CD4-positive, alpha-beta T cell treated with Interleukin-17A for 1 hour (primary cell): ENCODE results near the gene ST6GALNAC3.

ENCODE experiments used
- DNase-seq: peaks from one replicate; pipeline ENCODE4 v3.0.0-alpha.2; 2020

The ST6GALNAC3 gene

DNA sequence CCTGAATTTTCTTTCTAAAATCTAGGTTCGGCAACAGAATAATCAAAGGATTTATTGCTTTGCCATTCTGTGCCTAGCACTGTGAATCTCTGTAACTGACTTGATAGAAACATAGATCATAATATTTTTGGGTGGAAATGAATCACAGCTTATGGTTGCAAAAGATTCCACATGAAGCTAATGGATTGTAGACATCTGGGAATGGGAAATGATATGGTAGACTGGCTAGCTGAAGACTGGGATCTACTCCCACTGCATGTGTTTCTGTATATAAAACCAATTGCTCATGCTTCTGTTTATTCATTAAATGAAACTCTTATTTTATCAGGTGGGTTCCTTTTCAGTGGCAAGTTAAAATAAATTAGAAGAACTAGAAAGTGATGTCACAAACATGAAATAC is 395.6 kb downstream of the ST6GALNAC3 start:
- no peak for DNase-seq

DNA sequence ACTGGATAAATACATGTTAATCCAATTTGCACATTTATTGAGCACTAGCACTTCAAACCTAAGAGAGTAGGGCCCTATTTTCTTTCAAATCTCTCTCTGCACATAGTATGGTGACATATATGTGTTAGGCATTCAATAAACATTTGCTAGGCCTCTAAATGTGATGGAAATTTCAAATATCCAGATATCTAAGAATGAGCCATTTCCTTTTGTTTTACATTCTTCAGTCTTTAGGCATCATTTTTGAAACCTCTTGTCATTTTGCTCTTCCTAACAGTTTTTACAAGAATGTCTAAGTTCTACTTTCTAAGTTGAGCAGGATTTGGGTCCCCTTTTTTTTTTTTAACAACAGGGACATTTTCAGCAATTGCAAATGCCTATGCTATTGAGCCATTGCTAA is 397.0 kb downstream of the ST6GALNAC3 start:
- DNase-seq: no peak

DNA sequence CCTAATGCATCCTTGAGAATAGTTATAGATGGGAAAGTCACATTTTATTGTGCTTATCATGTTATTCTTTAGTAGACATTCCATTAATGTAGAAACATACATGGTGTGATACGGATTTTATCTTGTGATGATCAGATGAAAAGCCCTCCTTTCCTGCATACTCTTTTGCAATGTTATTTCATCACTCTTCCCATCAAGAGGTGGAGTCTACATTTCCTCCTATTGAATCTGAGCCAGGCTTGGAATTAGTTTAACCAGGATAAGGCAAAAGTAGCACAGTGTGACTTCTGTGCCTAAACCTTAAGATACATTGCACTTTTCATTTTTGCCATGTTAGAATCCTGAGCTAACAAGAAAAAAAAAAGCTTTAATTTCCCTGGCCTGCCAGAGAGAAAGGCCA is 399.0 kb downstream of the ST6GALNAC3 start:
- DNase-seq: no peak

DNA sequence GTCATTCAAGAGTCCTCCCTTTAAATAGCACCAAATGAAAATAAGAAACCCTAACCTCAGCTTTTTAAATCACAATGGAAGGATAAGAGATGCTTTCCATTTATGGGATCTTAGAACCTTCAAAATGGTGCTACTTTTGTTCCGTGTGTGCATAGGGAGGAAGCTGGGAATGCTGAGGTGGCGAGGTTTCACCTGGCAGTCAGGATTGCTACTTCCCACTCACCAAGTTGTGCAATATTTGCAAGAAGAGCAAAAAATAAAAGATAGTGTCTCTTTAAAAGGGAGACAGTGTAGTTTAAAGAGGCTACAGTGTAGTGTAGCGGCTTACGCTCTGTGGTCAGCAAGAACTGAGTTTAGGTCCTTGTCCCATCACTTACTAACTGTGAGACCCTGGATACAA is 400.4 kb downstream of the ST6GALNAC3 start:
- DNase-seq: no peak

DNA sequence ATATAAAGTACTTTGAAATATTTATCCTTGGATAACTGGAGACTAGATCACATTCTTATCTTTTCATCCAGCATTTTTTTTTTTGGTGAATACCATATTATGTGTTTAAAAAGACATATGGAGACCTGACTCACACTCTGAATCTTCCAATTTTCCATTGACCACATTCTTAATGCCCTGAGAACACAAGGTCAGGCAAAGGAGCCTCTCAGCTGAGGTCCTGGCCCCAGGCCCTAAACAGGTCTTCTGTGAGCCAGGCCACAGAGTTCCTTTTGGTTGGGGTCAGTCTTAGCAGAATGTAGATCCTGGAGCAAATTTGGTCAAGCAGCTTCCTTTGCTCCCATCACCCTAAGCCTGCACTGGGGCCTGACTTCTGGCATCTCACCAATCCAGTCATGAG is 402.6 kb downstream of the ST6GALNAC3 start:
- no peak for DNase-seq

DNA sequence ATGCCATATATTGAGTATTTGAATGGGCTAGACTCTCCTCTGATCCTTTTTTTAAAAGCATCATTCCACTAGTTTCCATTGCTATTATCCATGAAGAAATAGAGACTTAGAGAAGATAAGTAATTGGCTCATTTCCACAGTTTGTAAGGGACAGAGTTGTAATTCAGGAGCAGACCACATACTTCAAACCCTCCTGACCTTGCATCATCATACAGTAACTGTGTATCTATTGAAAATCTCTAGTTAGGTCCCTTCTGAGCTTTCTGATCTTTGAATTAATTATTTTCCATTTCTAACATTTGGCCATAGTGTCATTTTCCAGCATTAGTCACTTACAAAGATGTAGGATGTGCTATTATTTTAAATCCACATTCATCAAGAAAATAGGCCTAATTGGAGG is 406.3 kb downstream of the ST6GALNAC3 start:
- no peak for DNase-seq

DNA sequence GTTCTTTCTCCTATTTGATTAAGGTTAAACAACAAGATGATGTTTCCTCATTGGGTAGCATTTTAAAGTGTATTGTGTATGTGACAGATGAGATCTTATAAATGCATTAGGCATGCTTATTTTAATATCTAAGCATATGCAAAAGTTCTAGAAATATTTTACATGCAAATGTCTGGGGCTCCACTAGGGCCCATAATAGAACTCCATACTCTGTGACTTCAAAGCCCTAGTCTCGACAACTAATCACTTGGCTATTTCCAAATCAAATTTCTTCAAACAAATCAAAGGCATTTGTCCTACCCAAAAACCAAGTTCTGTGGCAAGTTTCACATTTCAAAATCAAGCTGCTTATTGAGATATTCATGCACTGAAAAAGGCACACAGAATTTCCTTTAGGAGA is 407.1 kb downstream of the ST6GALNAC3 start:
- DNase-seq: no peak

DNA sequence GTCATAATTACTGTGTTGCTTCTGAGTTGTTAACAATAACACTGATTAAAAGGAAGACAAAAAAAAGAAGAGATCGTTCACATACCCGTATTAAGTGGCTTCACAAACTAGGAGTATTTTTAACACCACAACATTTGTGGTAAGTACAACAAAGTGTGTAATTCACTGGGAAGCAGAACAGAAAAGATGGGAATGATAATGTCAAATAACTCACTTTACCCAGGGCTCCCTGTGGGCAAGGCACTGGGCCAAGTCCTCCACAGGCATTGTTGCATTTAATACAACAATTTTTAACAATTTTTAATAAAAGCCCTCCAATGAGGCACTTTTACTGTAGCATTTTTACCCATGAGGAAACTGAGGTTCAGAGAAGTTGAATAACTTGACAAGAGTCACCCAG is 407.7 kb downstream of the ST6GALNAC3 start:
- no peak for DNase-seq

DNA sequence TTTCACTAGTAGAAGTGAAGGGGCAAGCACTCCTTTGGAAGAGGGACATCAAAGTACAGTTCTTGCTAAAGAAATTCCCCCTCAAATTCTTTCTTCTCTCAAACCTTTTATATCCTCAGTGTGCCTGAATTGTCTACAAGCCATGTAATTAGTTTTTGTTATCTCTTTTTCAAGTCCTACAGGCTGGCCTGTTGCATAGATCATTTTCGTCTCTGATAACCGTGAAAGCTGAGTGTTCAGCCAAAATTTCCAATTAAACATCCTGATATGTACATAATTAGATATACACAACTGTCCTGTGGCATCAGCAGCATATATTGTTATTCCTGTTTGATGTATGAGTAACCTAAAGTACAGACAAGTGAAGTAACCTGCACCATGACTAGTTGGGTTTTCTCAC is 417.2 kb downstream of the ST6GALNAC3 start:
- no peak for DNase-seq

DNA sequence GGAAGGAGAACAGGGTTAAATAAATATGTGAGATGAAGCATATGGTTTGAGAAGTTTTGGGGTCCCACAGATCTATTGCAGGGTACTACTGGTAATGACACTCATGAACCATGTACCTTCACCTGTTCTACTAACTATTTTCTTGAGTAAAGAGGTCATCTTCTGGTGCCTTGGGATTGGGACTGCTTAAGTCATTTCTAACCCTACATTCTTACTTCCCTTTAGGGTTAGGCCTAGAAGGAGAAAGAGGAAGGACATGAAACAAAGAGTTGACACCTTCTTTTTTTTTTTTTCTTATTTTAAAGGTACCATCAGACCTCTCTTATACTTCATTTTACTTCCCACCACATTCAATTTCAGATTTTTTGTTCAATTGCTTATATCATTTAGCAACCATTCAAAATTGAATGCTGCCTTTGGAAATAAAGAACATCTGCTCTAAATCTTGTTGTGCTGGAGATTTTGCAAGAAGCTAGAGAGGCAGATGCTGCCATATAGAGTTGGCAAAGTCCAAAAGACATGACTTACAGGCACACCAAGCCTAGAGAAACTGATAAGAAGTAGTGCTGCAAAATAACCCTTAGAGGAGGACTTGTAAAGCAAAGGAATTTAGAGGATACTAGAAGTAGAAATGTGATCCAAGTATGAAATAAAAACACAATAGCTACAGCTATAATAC is 418.3 kb downstream of the ST6GALNAC3 start:
- DNase-seq: no peak

DNA sequence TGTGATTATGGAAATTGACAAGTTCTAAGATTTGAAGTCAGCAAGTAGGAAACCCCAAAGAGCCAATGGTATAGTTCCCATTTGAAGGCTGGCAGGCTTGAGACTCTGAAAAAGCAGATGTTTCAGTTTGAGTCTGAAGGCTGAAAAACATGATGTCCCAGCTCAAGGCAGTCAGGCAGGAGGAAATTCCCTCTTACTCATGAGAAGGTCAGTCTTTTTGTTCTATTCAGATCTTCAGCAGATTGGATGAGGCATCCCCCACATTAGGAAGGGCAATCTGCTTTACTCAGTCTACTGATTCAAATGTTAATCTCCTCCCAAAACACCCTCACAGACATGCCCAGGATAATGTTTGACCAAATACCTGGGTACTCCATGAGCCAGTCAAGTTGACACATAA is 420.3 kb downstream of the ST6GALNAC3 start:
- DNase-seq: no peak

DNA sequence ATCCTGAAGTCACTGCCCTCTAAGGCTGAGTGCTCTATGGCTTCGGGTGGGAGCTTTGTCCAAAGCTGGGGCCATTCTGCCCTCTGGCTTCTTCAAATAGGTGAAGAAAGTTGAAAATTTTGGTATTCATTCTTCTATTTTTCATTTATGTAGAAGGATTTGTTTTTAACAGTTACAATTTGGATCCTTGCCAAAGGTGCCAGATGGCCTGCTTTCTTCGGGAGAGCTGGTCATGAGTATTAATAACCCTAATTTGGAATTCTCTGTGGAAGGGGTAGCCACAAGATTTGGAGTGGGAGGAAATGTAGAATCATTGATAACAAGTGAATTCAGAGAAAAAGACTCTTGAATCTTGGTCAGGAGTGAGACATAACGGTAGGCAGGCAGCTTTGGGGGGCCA is 422.3 kb downstream of the ST6GALNAC3 start:
- DNase-seq: no peak

DNA sequence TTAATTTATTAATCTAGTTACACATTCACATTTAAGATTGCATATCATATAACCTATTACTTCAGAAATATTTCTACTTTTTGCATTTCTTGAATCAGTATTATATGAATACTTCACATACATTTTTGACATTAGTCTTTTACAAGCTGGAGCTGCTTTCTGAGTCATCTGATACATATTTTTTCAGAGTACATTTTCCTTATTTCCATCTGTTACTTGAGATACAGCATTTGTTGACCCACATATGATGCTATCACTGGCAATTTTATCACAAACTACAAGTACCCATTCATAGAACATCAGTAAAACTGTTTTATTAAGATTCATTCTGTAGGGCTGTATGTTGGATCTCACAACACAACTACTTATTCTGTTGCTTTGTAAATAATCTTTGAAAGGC is 425.6 kb downstream of the ST6GALNAC3 start:
- DNase-seq: no peak

DNA sequence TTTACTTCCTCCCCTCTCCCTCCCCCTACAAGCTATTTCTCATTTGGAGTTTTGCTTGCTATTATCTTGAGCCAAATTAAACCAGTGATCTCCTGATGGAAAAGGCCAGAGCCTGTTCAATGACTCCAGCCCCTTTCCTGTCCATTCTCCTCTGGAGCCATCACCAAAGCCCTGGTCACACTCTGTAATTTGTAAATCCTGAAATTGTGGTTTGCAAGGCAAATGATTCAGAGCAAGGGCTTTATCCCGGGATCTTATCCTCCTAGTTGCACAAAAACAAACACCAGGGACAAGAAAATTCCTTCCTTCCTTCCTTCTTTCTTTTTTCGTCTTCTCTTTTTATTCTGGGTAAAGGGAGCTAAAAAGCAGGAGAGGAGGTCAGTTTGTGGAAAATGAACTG is 426.6 kb downstream of the ST6GALNAC3 start:
- DNase-seq: no peak

DNA sequence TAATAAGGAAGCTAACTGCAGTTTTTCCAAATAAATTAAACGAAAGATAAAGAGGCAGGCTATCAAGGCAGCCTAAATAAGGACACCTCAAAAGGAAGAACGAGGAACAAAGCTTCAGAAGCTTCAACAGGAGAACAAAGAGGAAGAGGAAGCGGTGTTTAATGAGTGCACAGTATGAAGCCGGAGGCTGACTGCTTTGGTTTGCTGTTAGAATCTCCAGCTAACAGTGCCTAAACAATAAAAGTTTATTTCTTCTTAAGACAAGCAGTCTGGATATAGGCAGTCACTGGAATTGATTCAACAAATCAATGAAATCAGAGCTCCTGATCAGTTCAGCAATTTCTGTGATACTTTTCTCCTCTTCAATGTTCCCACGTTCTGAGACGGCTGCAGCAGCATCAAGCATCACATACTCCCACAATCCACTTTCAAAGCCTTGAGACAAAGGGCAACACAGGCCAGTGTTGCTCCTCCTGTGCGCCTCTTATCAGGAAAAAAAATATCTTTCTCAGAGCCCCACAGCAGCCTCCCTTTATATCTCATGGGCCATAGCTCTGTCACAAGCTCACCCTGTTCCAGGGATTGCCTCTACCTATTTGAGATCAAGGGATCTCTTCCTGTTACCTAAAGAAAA is 427.2 kb downstream of the ST6GALNAC3 start:
- no peak for DNase-seq

DNA sequence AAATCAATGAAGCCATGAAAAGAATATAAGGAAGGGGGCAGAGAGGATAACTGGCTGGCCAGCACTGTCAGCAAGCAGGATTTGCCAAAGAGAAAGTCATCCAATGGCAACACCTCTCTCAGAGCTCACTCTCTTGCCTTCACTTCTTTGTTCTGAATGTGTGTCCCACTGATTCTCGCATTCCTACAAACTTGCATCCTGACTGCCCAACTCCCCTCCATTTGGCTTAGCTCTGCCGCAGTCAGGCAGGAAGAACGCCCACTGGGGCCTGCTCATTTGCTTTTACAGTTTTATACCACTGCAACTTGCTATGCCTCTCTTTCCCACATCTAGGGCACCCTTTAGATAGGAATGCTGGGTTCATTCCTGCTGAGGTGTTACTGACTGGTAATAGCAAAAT is 428.6 kb downstream of the ST6GALNAC3 start:
- DNase-seq: no peak

DNA sequence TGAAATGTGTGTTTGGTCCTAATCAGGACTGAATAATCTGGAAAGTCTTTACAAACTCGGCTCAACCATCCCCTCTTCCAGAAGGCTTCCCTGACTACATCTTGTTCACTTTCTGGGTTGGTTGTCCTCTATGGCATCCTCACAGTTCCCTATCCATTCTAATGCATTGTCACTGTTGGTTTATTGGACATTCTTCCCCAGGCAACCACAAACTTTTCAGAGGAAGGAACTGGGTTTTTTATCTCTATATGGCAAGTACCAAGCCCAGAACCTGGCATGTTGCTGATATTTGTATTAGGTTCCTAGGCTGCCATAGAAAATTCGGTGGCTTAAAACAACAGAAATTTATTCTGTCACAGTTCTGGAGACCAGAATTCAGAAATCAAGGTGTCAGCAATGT is 429.2 kb downstream of the ST6GALNAC3 start:
- no peak for DNase-seq

DNA sequence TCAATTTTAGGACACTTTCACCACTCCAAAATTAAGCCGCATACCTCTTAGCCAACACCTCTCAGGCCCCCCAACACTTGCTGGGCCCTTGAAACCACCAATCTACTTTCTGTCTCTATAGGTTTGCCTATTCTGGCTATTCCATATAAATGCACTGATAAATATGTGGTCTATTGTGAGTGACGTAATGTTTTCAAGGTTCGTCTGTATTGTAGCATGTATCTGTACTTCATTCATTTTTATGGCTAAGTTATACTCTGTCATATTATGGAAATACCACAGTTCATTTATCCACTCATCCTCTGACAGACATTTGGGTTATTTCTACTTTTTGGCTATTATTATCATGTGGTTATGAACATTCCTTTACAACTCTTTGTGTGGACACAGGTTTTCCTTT is 432.8 kb downstream of the ST6GALNAC3 start:
- no peak for DNase-seq

DNA sequence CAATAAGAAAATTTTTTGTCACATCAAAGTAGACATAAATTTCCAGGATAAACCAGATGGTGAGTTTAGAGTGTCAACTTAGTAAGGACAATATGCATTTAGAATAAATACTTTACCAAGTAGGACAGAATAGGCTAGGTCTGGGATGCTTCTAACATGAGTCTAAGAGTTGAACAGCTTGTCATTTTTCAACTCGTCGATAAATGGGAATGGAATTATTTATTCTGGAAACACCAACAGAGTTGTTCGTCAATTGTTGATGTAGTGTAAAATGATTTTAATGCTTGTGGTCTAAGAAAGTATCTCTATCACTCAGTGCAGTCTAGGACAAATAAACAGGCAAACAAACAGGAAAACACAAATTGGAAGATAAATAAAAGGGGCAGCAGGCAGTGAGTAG is 434.3 kb downstream of the ST6GALNAC3 start:
- DNase-seq: no peak

DNA sequence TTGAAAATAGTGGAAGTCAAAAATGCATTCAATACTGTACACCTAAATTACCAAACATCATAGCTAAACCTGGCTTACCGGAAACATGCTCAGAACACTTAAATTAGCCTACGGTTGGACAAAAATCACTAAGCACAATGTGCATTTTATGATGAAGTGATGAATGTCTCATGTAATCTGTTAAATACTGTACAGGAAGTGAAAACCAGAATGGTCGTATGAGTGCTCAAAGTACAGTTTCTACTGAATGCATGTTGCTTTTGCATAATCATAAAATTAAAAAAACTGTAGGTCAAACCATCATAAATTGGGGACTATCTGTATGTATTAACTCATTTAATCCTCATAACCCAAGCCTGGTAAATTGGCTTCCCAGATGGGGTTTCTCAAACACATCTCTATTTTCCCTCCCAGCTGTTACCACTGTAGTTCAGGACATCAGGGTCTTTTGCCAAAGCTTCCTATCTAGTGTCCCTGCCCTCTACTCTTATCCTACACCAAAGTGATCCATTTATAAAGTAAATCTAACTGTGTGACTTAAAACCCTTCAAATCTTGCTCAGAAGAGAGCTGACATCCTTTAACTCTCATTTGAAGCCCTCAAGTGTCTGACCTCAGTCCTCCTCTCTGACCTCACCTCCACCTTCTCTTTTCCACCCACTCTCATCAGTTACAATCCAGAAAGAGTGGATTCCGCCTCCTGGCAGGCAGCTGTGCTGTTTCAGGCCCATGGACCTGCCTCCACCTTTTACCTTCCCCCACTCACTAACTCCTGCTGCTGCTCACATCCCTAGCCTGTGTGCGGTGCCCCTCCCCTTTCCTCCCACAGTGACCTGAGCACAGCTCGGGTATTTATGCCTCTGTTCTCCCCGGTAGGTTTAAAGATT is 436.4 kb downstream of the ST6GALNAC3 start:
- no peak for DNase-seq

DNA sequence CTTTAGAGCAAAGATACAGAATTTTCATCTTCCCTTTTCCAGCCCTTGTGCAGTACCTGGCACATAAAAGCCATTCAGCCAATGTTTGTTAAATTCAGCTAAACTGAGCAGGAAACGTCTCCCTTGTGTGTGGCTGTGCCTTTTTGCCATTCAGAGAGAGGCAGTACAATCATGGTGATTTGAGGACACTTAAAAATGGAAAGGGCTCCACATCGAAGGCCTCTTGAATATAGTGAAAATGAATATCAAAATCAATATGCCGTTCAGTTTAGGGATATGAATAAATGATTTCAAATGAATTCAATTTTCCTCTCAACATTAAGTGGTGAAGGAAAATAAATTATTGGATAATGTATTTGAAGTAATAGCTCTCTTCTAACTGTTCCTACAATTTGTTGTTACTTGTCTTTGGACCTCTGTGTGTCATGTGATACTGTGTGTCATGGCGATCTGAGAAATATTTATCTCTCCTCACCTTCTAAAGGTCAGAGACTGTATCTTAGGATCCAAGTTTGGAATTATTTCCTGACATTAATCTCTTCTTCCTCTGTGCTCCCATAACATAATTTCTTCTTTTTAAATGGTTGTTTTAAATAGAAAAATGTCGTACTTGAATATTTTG is 437.1 kb downstream of the ST6GALNAC3 start:
- no peak for DNase-seq

DNA sequence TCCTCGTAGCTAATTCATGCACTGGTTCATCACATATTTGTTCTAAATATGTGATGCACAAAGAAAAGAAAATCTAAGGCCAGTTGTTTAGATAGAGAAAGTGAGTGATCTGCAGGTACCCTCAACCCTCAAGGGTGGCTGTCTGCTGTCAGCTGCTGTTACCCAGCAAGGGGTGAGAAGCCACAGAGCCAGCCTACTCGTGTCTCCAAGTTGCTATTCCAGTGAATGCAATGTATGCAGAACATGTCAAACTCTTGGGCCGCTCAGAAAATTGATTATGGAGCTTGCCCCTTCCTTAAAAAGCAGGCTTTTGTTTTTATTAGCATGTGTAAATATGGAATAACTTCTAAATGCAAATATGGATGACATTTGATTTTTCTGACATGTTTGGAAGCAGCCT is 456.4 kb downstream of the ST6GALNAC3 start:
- no peak for DNase-seq

DNA sequence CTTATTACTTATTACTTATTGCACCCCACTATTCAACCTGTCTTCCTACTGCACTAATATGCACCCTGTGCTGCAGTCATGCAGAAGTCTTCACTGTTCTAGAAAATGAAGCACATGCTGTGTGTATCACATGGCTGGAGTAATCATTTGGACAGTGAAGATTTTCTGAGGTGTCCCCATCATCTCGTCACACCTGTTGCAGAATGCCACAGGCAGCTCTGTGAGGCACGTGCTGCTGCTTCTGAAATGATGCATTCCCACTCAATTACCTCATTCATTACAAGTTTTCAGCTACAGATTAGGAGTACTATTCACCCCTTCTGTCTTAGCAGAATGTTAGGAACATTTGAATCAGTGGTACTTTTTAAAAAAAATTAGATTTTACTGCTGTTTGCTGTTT is 467.1 kb downstream of the ST6GALNAC3 start:
- no peak for DNase-seq

DNA sequence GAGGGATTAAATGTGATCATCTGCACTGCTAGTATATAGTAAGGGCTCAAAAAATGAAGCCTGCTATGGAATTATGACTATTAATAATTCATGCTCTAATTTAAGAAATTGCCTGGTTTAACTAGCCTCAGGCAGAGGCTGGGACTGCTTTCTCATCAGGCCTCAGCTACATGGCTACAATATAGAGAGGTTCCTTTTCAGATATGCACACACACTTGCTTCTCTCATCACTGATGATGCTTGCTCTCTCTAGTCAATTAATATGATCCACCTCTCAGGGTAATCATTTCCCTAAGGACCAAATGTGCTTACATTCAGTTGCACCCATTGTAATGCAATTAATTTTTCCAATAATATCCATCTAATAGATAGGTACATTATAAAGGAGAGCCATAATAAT is 467.8 kb downstream of the ST6GALNAC3 start:
- DNase-seq: no peak
